Measurements from ENCODE around the gene NR3C2. TPM values are rescaled to one million over a fixed set of nuclear protein-coding genes. Genes with fewer than 3 reads are reported as not detected.

Gene NR3C2
- total and polyA plus RNA-seq, 2 donors: 0.52 to 1.8 TPM

DNA sequence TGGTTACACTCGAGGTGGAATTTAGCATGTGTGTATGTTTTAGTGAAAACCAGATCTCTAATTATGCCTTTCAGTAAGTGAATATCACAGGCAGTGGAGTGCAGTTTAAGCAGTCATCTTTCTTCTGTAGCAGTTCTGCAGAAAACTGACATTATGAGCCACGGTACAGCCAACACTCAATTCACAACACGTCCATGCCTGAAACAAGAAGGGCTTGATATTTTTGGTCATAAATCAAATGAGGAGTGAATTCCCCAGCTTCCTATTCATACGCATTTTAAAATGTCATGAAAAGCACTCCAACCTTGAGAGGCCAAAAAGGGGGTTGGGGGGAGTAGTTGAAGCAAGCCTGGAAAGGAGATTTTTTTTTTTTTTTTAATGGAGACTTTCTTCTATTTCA is 393.6 kb downstream of the NR3C2 start:
- no peaks in the 10 kb centered on the region for H3K9me3 ChIP-seq (ENCODE audit: control insufficient read depth in 2 of 2, insufficient read depth in 1 of 2, low read length in 1 of 2)
- H3K4me1 ChIP-seq (ENCODE audit: control insufficient read depth in 2 of 2, insufficient read depth in 2 of 2, low read length in 2 of 2): peaks cover 0 to 8% of the 10 kb centered on the region in 2 donors
- H3K4me3 ChIP-seq (ENCODE audit: low read length in 2 of 2): no peak overlapping the region
- 84% methylated on average over 4 of the region's 4 CpGs for WGBS
- no peak for DNase-seq (ENCODE audit: low read depth in 6 of 9, low spot score in 9 of 9)
- no peaks in the 10 kb centered on the region for H3K27me3 ChIP-seq (ENCODE audit: control insufficient read depth in 2 of 2, insufficient read depth in 1 of 2, low read length in 1 of 2)
- peaks cover 0 to 7% of the 10 kb centered on the region in 2 donors for H3K36me3 ChIP-seq (ENCODE audit: control insufficient read depth in 2 of 2, insufficient read depth in 2 of 2, low read length in 1 of 2)
- no peak overlapping the region for H3K27ac ChIP-seq (ENCODE audit: low read depth in 1 of 2, low read length in 1 of 2)

DNA sequence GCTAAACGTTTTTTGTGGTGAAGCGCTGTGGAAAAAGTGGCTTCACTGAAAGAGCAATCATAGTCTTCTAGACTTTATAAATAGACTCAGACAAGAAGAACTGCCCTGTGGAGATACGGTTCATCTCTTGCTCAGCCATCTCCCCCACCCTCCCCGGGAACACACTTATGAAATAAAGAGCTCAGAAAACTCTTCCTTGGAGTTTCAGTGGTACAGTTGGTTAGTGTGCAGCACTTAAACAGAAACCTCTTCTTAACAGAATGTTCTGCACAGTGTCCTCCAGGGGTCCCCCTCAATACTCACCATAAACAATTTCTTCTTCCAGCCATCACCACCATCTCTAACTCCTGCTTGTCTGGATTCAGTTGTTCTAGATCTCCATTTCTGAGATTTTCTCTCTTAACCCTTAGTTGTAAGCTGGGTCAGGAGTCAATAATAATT is 397.3 kb downstream of the NR3C2 start:
- no peaks in the 10 kb centered on the region for H3K27me3 ChIP-seq (ENCODE audit: control insufficient read depth in 2 of 2, insufficient read depth in 1 of 2, low read length in 1 of 2)
- no peak overlapping the region for H3K4me3 ChIP-seq (ENCODE audit: low read length in 2 of 2)
- H3K36me3 ChIP-seq (ENCODE audit: control insufficient read depth in 2 of 2, insufficient read depth in 2 of 2, low read length in 1 of 2): peaks cover 0 to 7% of the 10 kb centered on the region in 2 donors
- 89% methylated on average over 4 of the region's 4 CpGs for WGBS
- no peaks in the 10 kb centered on the region for H3K9me3 ChIP-seq (ENCODE audit: control insufficient read depth in 2 of 2, insufficient read depth in 1 of 2, low read length in 1 of 2)
- H3K4me1 ChIP-seq (ENCODE audit: control insufficient read depth in 2 of 2, insufficient read depth in 2 of 2, low read length in 2 of 2): no peaks in the 10 kb centered on the region
- DNase-seq (ENCODE audit: low read depth in 6 of 9, low spot score in 9 of 9): no peak
- H3K27ac ChIP-seq (ENCODE audit: low read depth in 1 of 2, low read length in 1 of 2): no peak overlapping the region

DNA sequence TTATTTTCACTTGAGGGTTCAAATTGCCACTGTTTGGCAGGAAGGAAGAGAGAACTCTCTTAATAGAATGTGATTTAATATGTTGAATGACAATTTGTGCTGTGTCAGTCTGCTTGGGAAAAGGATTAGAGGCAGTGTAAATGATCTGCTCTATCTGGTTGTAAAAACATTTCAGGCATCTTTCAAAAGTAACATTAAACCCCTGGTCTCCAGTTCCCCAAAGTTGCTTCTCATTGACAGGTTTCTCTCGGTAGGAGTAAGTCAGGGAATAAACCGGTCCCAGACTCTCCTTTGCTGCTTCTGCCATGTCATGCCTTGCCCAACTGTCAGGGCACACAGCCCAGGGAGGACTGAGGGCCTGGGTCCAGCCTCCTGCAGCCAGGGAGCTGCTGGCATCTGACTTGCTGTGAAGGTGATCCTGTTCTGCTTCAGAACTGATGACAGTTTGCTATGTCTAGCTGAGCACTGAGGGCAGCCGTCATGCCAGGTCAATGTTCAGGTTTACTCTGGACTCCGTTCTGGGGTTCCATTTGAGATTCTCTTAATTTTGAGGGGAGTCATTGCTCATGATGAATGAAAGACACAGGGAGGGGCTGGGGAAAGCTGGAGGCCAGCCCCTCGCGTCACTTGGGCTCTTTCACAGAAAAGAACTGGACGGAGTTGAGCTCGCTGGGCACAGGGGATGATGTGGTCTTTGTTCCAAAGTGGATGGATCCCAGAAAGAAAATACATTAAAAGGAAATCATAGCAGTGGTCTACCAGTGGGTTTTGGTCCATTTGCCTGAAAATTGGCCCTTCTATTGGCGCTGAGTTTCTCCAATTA is 397.9 kb downstream of the NR3C2 start:
- Histone ChIP-seq H3K4me1 (ENCODE audit: control insufficient read depth in 2 of 2, insufficient read depth in 2 of 2, low read length in 2 of 2) (no peaks in the 10 kb centered on the region), H3K27me3 (ENCODE audit: control insufficient read depth in 2 of 2, insufficient read depth in 1 of 2, low read length in 1 of 2) (no peaks in the 10 kb centered on the region), H3K27ac (ENCODE audit: low read depth in 1 of 2, low read length in 1 of 2) (no peak overlapping the region), H3K9me3 (ENCODE audit: control insufficient read depth in 2 of 2, insufficient read depth in 1 of 2, low read length in 1 of 2) (no peaks in the 10 kb centered on the region), H3K4me3 (ENCODE audit: low read length in 2 of 2) (no peak overlapping the region), H3K36me3 (ENCODE audit: control insufficient read depth in 2 of 2, insufficient read depth in 2 of 2, low read length in 1 of 2) (peaks cover 0 to 7% of the 10 kb centered on the region in 2 donors)
- no peak for DNase-seq (ENCODE audit: low read depth in 6 of 9, low spot score in 9 of 9)
- WGBS: 94% methylated on average over 9 of the region's 9 CpGs

DNA sequence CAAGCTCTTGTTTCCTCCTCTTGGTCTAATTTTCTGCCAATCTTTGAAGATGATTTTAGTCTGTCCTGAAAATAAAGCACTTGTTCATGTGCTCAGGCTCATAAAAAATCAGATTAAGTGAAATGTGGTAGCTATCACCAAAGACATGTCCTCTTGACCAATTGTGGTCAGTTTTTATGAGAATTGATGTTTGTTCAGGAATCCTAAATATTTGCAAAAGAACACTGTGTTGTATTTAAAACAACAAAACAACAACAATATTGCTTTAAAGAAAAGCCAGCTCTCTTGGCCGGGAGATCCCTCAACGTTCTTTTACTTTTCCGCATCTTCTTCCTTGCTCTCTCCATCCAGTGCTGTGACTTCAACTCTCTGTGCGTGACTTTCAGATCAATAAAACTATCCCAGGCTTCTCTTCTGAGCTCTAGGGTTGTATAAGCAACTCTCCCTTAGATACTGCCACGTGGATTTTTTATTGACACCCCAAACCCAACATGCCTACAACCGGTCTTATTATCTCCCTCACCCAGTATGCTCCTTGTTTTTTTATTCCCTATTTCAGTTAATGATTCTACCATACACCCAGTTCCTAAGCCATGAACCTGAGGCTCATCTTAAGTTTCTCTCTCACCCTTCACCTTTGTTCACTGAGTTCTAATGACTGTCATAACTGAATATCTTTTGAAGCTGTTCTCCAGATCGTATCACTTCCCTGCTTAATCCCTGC is 400.4 kb downstream of the NR3C2 start:
- Histone ChIP-seq H3K27ac (ENCODE audit: low read depth in 1 of 2, low read length in 1 of 2) (no peak overlapping the region), H3K36me3 (ENCODE audit: control insufficient read depth in 2 of 2, insufficient read depth in 2 of 2, low read length in 1 of 2) (peaks cover 0 to 3% of the 10 kb centered on the region in 2 donors), H3K9me3 (ENCODE audit: control insufficient read depth in 2 of 2, insufficient read depth in 1 of 2, low read length in 1 of 2) (no peaks in the 10 kb centered on the region), H3K4me1 (ENCODE audit: control insufficient read depth in 2 of 2, insufficient read depth in 2 of 2, low read length in 2 of 2) (no peaks in the 10 kb centered on the region), H3K4me3 (ENCODE audit: low read length in 2 of 2) (no peak overlapping the region), H3K27me3 (ENCODE audit: control insufficient read depth in 2 of 2, insufficient read depth in 1 of 2, low read length in 1 of 2) (no peaks in the 10 kb centered on the region)
- WGBS: 98% methylated on average over 7 of the region's 7 CpGs
- DNase-seq (ENCODE audit: low read depth in 6 of 9, low spot score in 9 of 9): no peak

DNA sequence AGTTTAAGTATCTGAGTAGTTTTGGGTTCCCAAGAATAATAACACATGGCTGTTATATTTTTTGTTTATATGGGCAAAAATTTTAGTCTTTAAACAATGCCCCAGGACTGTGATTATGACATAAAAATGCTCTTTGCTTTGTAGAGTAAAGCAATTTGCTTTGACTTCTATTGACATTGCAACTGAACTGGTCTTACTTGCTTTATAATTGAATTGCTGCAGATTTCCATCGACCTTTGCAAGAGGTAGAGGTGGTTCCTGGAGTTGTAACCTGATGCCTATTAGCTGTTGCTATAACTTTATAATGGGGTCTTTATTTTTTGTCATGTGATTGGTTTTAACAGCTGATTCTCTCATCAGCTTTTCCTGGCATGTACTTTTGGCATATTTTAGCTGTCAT is 407.4 kb downstream of the NR3C2 start:
- WGBS: 77% methylated on average over 1 of the region's 1 CpG
- Histone ChIP-seq H3K27ac (ENCODE audit: low read depth in 1 of 2, low read length in 1 of 2) (no peak overlapping the region), H3K9me3 (ENCODE audit: control insufficient read depth in 2 of 2, insufficient read depth in 1 of 2, low read length in 1 of 2) (no peaks in the 10 kb centered on the region), H3K4me3 (ENCODE audit: low read length in 2 of 2) (no peak overlapping the region), H3K4me1 (ENCODE audit: control insufficient read depth in 2 of 2, insufficient read depth in 2 of 2, low read length in 2 of 2) (no peaks in the 10 kb centered on the region), H3K36me3 (ENCODE audit: control insufficient read depth in 2 of 2, insufficient read depth in 2 of 2, low read length in 1 of 2) (no peaks in the 10 kb centered on the region), H3K27me3 (ENCODE audit: control insufficient read depth in 2 of 2, insufficient read depth in 1 of 2, low read length in 1 of 2) (no peaks in the 10 kb centered on the region)
- no peak for DNase-seq (ENCODE audit: low read depth in 6 of 9, low spot score in 9 of 9)

DNA sequence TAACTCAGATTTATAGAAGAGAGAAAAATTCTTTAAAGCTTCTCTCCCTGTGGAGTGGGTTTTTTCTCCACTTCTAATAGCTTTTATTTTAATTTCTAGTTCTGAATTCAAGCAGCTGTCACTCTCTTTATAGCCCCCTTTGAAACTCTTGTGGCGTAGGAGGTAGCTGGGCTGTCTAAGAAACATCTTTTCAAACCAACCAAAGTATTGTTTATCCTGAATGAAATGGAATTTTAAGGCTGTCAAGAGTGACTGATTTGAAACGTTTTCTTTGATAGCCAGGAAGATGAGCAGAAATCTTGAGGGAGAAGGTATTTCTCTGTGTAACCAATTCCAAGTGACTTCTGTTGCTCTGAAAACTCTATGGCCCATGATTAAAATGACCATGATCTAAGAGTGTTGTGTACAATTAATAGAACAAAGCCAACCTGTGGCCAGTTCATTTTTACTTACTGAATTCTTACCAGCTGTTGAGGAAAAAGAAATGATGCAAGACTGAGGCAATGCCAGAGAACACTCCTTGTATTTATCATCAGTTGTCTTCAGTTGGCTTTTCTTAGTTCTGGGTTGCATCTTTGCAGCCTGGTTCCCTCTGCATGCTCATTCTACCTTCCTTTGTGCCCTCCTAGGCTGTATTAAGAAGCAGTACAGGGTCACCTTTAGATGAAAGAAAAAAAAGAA is 411.9 kb downstream of the NR3C2 start:
- no peaks in the 10 kb centered on the region for H3K36me3 ChIP-seq (ENCODE audit: control insufficient read depth in 2 of 2, insufficient read depth in 2 of 2, low read length in 1 of 2)
- H3K4me1 ChIP-seq (ENCODE audit: control insufficient read depth in 2 of 2, insufficient read depth in 2 of 2, low read length in 2 of 2): no peaks in the 10 kb centered on the region
- no peak for DNase-seq (ENCODE audit: low read depth in 6 of 9, low spot score in 9 of 9)
- H3K9me3 ChIP-seq (ENCODE audit: control insufficient read depth in 2 of 2, insufficient read depth in 1 of 2, low read length in 1 of 2): no peaks in the 10 kb centered on the region
- H3K27ac ChIP-seq (ENCODE audit: low read depth in 1 of 2, low read length in 1 of 2): no peak overlapping the region
- H3K4me3 ChIP-seq (ENCODE audit: low read length in 2 of 2): no peak overlapping the region
- no peaks in the 10 kb centered on the region for H3K27me3 ChIP-seq (ENCODE audit: control insufficient read depth in 2 of 2, insufficient read depth in 1 of 2, low read length in 1 of 2)
- WGBS: 93% methylated on average over 2 of the region's 2 CpGs

DNA sequence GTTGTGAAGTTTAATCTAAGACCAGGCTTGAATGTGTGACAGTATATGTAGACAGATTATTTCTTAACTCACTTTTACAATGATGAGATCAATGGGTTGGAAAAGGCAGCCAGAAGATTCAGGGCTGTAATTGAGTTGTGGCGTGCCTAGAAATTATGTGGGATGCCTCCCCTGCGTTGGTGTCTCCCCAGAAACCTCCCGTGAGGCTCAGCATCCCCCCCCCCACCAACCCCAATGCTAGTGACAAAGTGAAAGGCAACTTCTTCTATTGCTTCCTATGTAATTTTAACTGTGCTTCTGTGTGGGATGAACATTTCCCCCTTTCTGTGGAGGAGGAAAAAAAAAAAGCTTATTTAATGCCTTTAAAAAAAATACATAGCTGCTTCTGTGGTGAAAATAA is 412.4 kb downstream of the NR3C2 start:
- H3K9me3 ChIP-seq (ENCODE audit: control insufficient read depth in 2 of 2, insufficient read depth in 1 of 2, low read length in 1 of 2): no peaks in the 10 kb centered on the region
- DNase-seq (ENCODE audit: low read depth in 6 of 9, low spot score in 9 of 9): no peak
- no peak overlapping the region for H3K27ac ChIP-seq (ENCODE audit: low read depth in 1 of 2, low read length in 1 of 2)
- no peaks in the 10 kb centered on the region for H3K4me1 ChIP-seq (ENCODE audit: control insufficient read depth in 2 of 2, insufficient read depth in 2 of 2, low read length in 2 of 2)
- no peaks in the 10 kb centered on the region for H3K27me3 ChIP-seq (ENCODE audit: control insufficient read depth in 2 of 2, insufficient read depth in 1 of 2, low read length in 1 of 2)
- H3K36me3 ChIP-seq (ENCODE audit: control insufficient read depth in 2 of 2, insufficient read depth in 2 of 2, low read length in 1 of 2): no peaks in the 10 kb centered on the region
- WGBS: 75% methylated on average over 3 of the region's 3 CpGs
- H3K4me3 ChIP-seq (ENCODE audit: low read length in 2 of 2): no peak overlapping the region

Data from thymus (tissue), 11 donors.